Activated naive CD4-positive, alpha-beta T cell treated with anti-CD3 and anti-CD28 coated beads, Interleukin-2, amount 50 U/mL, for 24 hours (primary cell): ENCODE results near the gene TRAPPC8.
"Not testable (repeated sequence)": the region's sequence is repeated elsewhere in the genome, so short reads cannot be mapped to it uniquely, and the experiment has no call there.

ENCODE experiments used
- H3K27ac Mint-ChIP-seq: one replicate; pipeline ENCODE4 v1.8.0; 2021; ENCODE audit warnings: mild to moderate bottlenecking, mixed read lengths
- H3K27me3 Mint-ChIP-seq: one replicate; pipeline ENCODE4 v1.8.0; 2021; ENCODE audit warnings: mixed read lengths
- H3K36me3 Mint-ChIP-seq: one replicate; pipeline ENCODE4 v1.8.0; 2021; ENCODE audit warnings: mixed read lengths
- H3K4me1 Mint-ChIP-seq: one replicate; pipeline ENCODE4 v1.8.0; 2021; ENCODE audit warnings: mixed read lengths
- H3K4me3 Mint-ChIP-seq: one replicate; pipeline ENCODE4 v1.8.0; 2021; ENCODE audit warnings: mild to moderate bottlenecking, mixed read lengths
- H3K9me3 Mint-ChIP-seq: one replicate; pipeline ENCODE4 v1.8.0; 2021; ENCODE audit warnings: mixed read lengths

TRAPPC8 gene

GRCh38 chr18:31918733-31919132 lies 24.2 kb downstream of the TRAPPC8 start:
- H3K4me1 Mint-ChIP-seq: peaks cover 13% of the 10 kb centered on the region
- peaks cover 11% of the 10 kb centered on the region for H3K36me3 Mint-ChIP-seq
- H3K4me3 Mint-ChIP-seq: no peak overlapping the region
- H3K27ac Mint-ChIP-seq: no peak overlapping the region
- H3K9me3 Mint-ChIP-seq: no peaks in the 10 kb centered on the region
- no peaks in the 10 kb centered on the region for H3K27me3 Mint-ChIP-seq

GRCh38 chr18:31901063-31901462 lies 41.9 kb downstream of the TRAPPC8 start:
- H3K9me3 Mint-ChIP-seq: no peaks in the 10 kb centered on the region
- no peaks in the 10 kb centered on the region for H3K27me3 Mint-ChIP-seq
- H3K27ac Mint-ChIP-seq: no peak overlapping the region
- no peak overlapping the region for H3K4me3 Mint-ChIP-seq
- peaks cover 17% of the 10 kb centered on the region for H3K36me3 Mint-ChIP-seq
- H3K4me1 Mint-ChIP-seq: no peaks in the 10 kb centered on the region

DNA sequence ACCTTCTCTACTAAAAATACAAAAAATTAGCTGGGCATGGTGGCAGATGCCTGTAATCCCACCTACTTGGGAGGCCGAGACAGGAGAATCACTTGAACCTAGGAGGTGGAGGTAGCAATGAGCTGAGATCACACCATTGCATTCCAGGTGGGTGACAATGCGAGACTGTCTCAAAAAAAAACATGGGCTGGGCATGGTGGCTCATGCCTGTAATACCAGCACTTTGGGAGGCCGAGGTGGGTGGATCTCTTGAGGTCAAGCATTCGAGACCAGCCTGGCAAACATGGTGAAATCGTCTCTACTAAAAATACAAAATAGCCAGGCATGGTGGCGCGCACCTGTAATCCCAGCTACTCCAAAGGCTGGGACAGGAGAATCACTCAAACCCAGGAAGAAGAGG lies 43.2 kb downstream of the TRAPPC8 start:
- H3K27me3 Mint-ChIP-seq, H3K27ac Mint-ChIP-seq, H3K4me1 Mint-ChIP-seq, H3K9me3 Mint-ChIP-seq, H3K4me3 Mint-ChIP-seq: not testable (repeated sequence)
- peaks cover 20% of the 10 kb centered on the region for H3K36me3 Mint-ChIP-seq

GRCh38 chr18:31892936-31893335 lies 50.0 kb downstream of the TRAPPC8 start:
- Mint-ChIP-seq H3K9me3 (no peaks in the 10 kb centered on the region), H3K4me1 (peaks cover 3% of the 10 kb centered on the region), H3K36me3 (peaks cover 28% of the 10 kb centered on the region), H3K4me3 (no peak overlapping the region), H3K27ac (no peak overlapping the region), H3K27me3 (no peaks in the 10 kb centered on the region)

GRCh38 chr18:31891566-31891965 lies 51.4 kb downstream of the TRAPPC8 start:
- Mint-ChIP-seq H3K9me3 (no peaks in the 10 kb centered on the region), H3K27ac (no peak overlapping the region), H3K4me1 (peaks cover 3% of the 10 kb centered on the region), H3K27me3 (no peaks in the 10 kb centered on the region), H3K4me3 (no peak overlapping the region), H3K36me3 (peaks cover 34% of the 10 kb centered on the region)

GRCh38 chr18:31884020-31884419 lies 58.9 kb downstream of the TRAPPC8 start:
- H3K4me3 Mint-ChIP-seq: no peak overlapping the region
- H3K27ac Mint-ChIP-seq: no peak overlapping the region
- H3K27me3 Mint-ChIP-seq: no peaks in the 10 kb centered on the region
- H3K36me3 Mint-ChIP-seq: peaks cover 60% of the 10 kb centered on the region
- H3K4me1 Mint-ChIP-seq: peaks cover 20% of the 10 kb centered on the region
- peaks cover 14% of the 10 kb centered on the region for H3K9me3 Mint-ChIP-seq

DNA sequence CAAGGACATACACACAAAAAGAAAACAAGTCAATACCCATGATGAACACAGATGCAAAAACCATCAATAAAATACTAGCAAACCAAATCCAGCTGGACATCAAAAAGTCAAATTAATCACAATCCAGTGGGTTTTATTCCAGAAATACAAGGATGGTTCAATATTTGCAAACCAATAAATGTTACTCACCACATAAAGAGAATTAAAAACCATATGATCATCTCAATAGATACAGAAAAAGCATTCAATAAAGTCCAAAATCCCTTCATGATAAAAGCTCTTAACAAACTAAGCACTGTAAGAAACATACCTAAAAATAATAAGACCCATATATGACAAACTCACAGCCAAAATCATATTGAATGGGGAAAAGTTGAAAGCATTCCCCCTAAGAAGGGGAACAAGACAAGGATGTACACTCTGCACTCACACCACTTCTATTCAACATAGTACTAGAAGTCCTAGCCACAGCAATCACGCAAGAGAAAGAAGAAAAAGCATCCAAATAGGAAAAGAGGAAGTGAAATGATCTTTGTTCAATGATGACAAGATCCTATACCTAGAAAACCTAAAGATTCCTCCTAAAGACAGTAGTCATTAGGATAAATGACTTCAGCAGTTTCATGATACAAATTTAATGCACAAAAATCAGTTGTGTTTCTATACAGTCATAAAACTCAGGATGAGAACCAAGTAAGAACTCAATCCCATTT lies 62.6 kb downstream of the TRAPPC8 start:
- Mint-ChIP-seq H3K4me3 (no peak overlapping the region), H3K9me3 (peaks cover 14% of the 10 kb centered on the region), H3K36me3 (peaks cover 52% of the 10 kb centered on the region), H3K27ac (no peak overlapping the region), H3K27me3 (no peaks in the 10 kb centered on the region), H3K4me1 (peaks cover 26% of the 10 kb centered on the region)

GRCh38 chr18:31878358-31878757 lies 64.6 kb downstream of the TRAPPC8 start:
- H3K4me1 Mint-ChIP-seq: peaks cover 26% of the 10 kb centered on the region
- no peak overlapping the region for H3K4me3 Mint-ChIP-seq
- peaks cover 50% of the 10 kb centered on the region for H3K36me3 Mint-ChIP-seq
- H3K27me3 Mint-ChIP-seq: no peaks in the 10 kb centered on the region
- no peak overlapping the region for H3K27ac Mint-ChIP-seq
- peaks cover 14% of the 10 kb centered on the region for H3K9me3 Mint-ChIP-seq

GRCh38 chr18:31877900-31878299 lies 65.0 kb downstream of the TRAPPC8 start:
- H3K36me3 Mint-ChIP-seq: peaks cover 47% of the 10 kb centered on the region
- peaks cover 14% of the 10 kb centered on the region for H3K9me3 Mint-ChIP-seq
- no peaks in the 10 kb centered on the region for H3K27me3 Mint-ChIP-seq
- no peak overlapping the region for H3K27ac Mint-ChIP-seq
- no peak overlapping the region for H3K4me3 Mint-ChIP-seq
- H3K4me1 Mint-ChIP-seq: peaks cover 26% of the 10 kb centered on the region

- no peaks in the 10 kb centered on the region for H3K27me3 Mint-ChIP-seq
- no peak overlapping the region for H3K27ac Mint-ChIP-seq
- H3K36me3 Mint-ChIP-seq: peaks cover 45% of the 10 kb centered on the region
- H3K4me1 Mint-ChIP-seq: peaks cover 26% of the 10 kb centered on the region
- H3K9me3 Mint-ChIP-seq: peaks cover 8% of the 10 kb centered on the region
- no peak overlapping the region for H3K4me3 Mint-ChIP-seq
These were observed 66.2 kb downstream of the TRAPPC8 start for GRCh38 chr18:31876707-31877106.

DNA sequence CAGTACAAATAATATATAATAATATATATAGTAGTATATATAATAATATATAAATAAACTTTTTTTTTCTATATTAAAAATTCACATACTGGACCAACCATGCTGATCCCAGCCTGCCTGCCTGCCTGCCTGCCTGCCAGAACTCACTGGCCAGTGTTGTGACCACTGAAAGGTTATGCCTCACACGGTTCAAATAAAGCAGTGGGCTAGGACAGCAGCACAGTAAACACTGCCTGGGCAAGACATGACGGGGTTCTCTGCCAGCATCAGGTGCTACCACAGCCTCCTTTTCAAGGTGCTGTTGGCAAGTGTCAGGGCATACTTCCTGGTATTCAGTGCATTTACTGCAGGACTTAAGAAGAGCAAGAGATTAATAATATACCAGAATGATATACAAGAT lies 67.6 kb downstream of the TRAPPC8 start:
- no peak overlapping the region for H3K4me3 Mint-ChIP-seq
- peaks cover 15% of the 10 kb centered on the region for H3K4me1 Mint-ChIP-seq
- H3K9me3 Mint-ChIP-seq: peaks cover 2% of the 10 kb centered on the region
- peaks cover 35% of the 10 kb centered on the region for H3K36me3 Mint-ChIP-seq
- H3K27ac Mint-ChIP-seq: no peak overlapping the region
- H3K27me3 Mint-ChIP-seq: no peaks in the 10 kb centered on the region

GRCh38 chr18:31863103-31863502 lies 79.8 kb downstream of the TRAPPC8 start:
- Mint-ChIP-seq H3K4me3 (no peak overlapping the region), H3K27me3 (no peaks in the 10 kb centered on the region), H3K36me3 (peaks cover 9% of the 10 kb centered on the region), H3K27ac (no peak overlapping the region), H3K4me1 (peaks cover 9% of the 10 kb centered on the region), H3K9me3 (no peaks in the 10 kb centered on the region)

- H3K4me1 Mint-ChIP-seq: peaks cover 3% of the 10 kb centered on the region
These were observed 82.4 kb downstream of the TRAPPC8 start for GRCh38 chr18:31860488-31860887.

DNA sequence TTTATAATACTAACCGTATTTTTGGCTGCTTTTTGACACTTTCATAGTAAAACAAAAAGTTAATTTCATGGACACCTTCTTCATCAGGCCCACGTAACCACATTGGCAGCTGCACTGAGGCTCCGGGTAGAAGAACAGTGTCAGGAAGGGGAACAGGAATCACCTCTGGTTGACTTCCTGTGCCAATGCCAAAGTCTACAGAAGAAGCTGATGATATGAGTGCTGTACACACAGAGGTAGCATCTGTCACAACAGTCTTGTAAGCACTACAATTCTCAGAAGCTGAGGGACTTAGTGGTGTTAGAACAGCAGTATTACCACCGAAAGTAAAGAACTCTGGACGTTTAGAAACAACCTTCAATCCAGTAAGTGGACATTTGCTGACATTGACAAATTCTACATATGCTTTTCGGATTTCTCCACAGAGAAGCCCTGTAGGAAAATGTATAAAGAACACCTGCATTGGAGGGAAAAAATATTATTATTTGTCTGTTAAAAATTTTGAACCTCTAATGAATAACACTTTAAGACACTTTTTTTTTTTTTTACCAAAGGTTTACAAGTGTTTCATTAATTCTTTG lies 85.3 kb downstream of the TRAPPC8 start:
- Mint-ChIP-seq H3K27ac (no peak overlapping the region), H3K4me3 (no peak overlapping the region), H3K27me3 (no peaks in the 10 kb centered on the region)

More at GRCh38 chr18:31860488-31860887, 82.4 kb downstream of the TRAPPC8 start:
- H3K36me3 Mint-ChIP-seq: peaks cover 16% of the 10 kb centered on the region
- H3K4me3 Mint-ChIP-seq: no peak overlapping the region
- no peaks in the 10 kb centered on the region for H3K27me3 Mint-ChIP-seq
- H3K27ac Mint-ChIP-seq: peak overlapping the region; percentile 59
- H3K9me3 Mint-ChIP-seq: no peaks in the 10 kb centered on the region

DNA sequence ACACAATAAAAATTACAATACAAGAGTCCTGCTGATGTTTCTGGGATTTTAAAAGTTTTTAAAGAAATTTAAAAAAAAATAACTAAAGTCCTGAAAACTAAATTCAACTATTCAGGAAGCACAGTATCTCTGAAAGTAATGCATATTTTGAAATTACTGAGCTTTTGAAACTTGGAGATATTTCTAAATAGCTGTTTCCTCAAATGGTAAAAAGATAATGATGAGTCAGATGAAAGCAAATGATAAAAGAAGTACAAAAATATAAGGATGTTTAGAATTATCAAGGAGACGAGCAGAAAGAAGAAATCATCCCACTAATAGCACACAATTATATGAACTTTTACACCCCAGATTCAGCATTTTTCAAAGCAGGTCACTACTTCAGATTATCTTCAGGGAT lies 92.1 kb downstream of the TRAPPC8 start:
- Mint-ChIP-seq H3K4me1 (no peaks in the 10 kb centered on the region), H3K4me3 (no peak overlapping the region), H3K9me3 (no peaks in the 10 kb centered on the region), H3K27me3 (no peaks in the 10 kb centered on the region), H3K27ac (no peak overlapping the region), H3K36me3 (peaks cover 15% of the 10 kb centered on the region)

More for the DNA sequence above, 85.3 kb downstream of the TRAPPC8 start:
- Mint-ChIP-seq H3K9me3 (no peaks in the 10 kb centered on the region), H3K4me1 (peaks cover 3% of the 10 kb centered on the region), H3K36me3 (peaks cover 14% of the 10 kb centered on the region)

DNA sequence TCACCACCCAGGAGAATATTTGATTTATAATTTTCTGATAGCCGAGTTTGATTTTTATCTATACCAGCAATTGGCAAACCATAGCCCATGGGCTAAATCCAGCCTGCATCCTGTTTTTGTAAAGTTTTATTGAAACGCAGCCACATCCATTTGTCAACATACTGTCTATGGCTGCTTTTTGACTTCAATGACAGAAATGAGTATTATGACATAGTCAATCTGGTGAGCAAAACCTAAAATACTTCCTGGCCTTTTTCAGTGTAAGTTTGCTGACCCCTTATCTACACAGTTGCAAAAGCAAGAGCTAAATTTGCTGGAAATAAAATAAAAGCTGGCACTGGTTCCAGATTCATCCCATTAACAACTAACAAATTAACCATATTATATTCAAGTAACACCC lies 102.4 kb downstream of the TRAPPC8 start:
- H3K27ac Mint-ChIP-seq: no peak overlapping the region
- no peaks in the 10 kb centered on the region for H3K4me1 Mint-ChIP-seq
- no peaks in the 10 kb centered on the region for H3K27me3 Mint-ChIP-seq
- peaks cover 18% of the 10 kb centered on the region for H3K36me3 Mint-ChIP-seq
- H3K9me3 Mint-ChIP-seq: no peaks in the 10 kb centered on the region
- no peak overlapping the region for H3K4me3 Mint-ChIP-seq
